Neural progenitor cell (in vitro differentiated cells): ENCODE results near the gene BCAR1.
"Not testable (repeated sequence)": the region's sequence is repeated elsewhere in the genome, so short reads cannot be mapped to it uniquely, and the experiment has no call there.

Experiments used
- CTCF ChIP-seq: fragments of 200-600 bp; sonication (generic); IDR thresholded peaks from 2 replicates; pipeline ENCODE4 v1.5.1; 2017; ENCODE audit warnings: antibody characterized with exemption, mild to moderate bottlenecking
- EZH2 ChIP-seq: fragments of 200-600 bp; sonication (generic); IDR thresholded peaks from 2 replicates; pipeline ENCODE4 v1.6.1; 2017; ENCODE audit warnings: antibody characterized with exemption, mild to moderate bottlenecking, moderate library complexity
- EZH2phosphoT487 ChIP-seq: fragments of 200-600 bp; sonication (generic); IDR thresholded peaks from 2 replicates; pipeline ENCODE4 v1.6.1; 2017; ENCODE audit warnings: antibody characterized with exemption

- TF ChIP-seq CTCF, EZH2phosphoT487, EZH2: not testable (repeated sequence)
Observed at GRCh38 chr16:75281009-75281408, 29.6 kb upstream of the BCAR1 start.
